Activated T-helper 1 cell treated with Interleukin-2 at 50 U/mL for 16 hours (primary cell): ENCODE measurements around the gene BEGAIN.

Source experiments
- DNase-seq: peaks from one replicate; pipeline ENCODE4 v3.0.0-alpha.2; 2020; ENCODE audit warnings: low read depth

BEGAIN gene

DNA sequence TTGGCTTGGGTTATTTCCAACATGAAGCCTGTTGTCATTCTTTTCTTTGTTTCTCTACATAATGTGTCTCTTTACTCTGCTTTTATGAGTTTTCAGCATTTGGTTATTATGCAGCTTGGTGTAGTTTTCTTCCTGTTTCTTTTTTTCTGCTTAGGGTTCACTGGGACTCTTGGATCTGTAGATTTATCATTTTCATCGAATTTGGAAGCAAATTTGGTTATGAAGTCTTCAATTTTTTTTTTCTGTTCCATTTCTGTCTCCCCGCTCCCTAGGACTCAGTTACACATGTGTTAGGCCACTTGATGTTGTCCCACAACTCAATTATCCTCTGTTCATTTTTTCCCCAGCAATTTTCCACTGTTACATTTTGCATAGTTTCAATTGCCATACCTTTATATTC lies 13.8 kb upstream of the BEGAIN start:
- no peak for DNase-seq

- DNase-seq: no peak
Observed at GRCh38 chr14:100599981-100600380, 12.8 kb upstream of the BEGAIN start.

DNA sequence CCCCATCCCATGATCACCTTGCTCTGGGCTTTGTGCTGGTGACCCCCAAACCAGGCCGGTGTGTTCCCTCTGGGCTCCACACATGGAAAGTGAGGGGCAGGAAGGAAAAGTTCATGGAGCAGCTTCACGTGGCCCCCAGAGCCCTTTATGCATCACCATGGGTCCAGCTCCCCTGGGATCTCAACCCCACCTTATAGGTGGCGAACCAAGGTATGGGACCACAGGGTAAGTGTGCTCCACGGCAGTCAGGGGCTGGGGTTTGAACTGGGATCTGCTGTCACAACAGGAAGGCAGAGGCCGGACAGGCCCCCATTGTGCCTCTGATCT lies 7.4 kb upstream of the BEGAIN start:
- no peak for DNase-seq

DNA sequence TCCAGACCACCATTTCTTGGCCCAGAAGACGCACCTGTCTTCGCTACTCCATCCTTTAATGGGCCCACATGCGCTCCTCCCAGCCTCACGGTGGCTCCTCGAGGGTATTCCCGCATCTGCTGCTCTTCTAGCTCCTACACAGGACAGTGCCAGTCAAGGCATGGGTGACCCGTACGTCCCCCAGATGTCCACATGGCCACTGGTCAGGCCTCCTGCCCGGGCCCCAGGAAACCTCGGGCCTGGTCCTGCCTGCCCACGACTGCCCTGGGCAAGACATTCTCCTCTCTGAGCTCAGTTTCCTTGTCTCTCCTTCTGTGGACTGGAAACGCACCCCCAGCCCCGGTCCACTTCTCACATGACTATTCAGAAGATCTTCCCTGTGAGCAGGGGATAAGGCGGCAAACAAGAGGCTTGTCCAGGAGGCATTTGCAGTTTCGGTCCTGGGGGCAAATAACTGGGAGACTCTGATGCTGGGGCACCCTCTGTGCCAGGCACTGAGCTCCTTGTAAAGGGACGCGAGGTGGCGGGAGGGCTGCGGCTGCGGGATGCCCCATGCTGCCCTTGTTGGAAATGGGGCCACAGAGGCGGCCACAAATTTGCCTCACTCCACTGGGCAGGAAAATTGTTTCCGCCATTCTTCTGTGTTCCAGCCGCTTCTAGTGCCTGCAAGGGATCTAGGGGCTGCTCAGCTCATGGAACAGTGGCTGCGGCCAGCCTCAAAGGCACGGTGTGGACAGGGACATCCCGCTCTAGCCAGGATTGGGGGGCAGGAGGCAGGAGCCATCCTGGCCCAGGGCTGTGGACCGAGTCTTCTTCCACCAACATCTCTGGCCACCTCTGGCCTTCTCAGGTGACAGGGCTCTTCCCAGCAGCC lies 6.8 kb upstream of the BEGAIN start:
- DNase-seq: no peak

DNA sequence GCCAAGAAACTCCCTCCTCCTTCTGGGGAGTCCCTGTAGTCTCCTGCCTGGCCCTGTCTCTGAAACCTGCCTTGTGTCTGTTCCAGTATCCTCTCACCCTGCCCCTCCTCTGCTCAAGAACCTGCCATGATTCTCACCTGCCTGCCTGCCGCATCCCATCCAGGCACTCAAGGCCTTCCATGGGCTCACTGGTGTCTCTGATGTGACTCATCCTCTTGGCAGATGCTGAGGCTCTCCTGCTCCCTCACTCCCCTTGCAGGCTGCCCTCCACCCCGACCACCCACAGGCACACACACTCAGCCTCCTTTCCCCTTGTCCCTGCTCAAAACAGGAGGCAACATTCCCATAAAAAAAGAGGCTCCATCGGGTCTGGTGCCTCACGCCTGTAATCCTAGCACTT lies 5.8 kb upstream of the BEGAIN start:
- no peak for DNase-seq

GRCh38 chr14:100592461-100592891 lies 5.3 kb upstream of the BEGAIN start:
- no peak for DNase-seq

- DNase-seq: no peak
Observed at GRCh38 chr14:100591453-100592371, 4.5 kb upstream of the BEGAIN start.

- DNase-seq: no peak
Observed at GRCh38 chr14:100590726-100591452, 3.7 kb upstream of the BEGAIN start.

DNA sequence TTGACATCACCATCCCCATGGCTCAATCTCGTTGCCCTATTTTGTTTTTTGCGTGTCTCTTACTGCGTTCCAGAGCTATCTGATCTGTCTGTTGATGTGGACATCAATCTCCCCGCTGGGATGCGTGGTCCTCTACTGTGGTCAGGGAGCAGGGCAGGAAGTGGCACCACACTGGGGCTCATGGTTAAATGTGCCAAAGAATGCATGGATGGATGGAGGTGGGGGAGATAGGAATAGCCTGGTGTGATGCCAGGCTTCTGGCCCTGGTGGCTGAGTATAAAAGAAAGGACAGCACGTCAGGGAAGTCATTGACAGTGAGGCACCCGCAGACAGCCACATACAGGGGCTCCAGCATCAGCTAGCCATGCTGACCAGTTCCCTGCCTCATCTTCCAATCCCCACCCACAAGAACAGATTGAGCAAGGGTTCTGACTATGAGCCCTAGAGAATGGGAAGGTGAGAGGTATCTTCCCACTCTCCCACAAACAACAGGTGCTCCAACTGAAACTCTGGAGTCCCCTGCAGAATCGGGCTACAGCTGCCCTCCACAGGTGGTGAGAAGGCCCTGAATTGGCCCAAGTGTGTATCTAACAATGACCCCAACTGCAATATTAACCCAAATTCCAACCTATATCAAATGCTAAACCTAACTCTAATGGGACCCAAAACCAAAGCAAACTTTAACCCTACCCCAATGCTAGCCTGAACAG lies 2.7 kb upstream of the BEGAIN start:
- no peak for DNase-seq

DNA sequence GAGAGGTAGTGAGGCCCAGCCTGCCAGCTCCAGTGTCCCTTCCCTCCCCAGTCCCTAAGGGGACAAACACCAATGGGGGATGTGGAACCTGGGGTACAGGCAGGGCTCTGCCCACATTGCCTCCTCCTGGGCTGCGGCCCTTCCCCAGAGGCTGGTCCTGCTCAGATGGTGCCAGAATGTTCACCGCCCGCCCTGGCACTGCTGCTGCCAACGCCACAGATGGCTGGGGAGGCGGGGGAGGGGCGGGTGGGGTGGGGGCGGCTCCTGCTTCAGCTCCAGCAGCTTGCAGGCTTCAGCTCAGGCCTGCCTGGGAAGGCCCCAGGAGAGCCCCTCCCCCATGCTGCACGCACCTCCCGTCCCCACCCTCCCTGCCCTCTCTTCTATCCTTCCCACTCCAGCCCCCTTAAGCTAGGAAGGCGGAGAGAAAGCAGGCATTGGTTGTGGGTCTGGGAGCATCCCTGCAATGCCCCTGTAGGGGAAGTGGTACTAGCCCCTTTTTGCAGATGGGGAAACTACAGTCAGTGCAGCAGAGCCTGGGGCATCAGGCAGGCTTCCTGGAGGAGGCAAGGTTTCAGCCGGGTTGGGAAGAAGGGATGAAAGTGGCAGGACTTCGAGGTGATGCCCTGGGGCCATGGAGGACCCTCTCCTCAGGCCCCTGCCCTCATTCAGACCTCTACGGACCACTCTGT lies 2.0 kb upstream of the BEGAIN start:
- no peak for DNase-seq

GRCh38 chr14:100588671-100589070 lies 1.5 kb upstream of the BEGAIN start:
- no peak for DNase-seq

- no peak for DNase-seq
Observed at GRCh38 chr14:100587763-100588411, 670 bp upstream of the BEGAIN start.

DNA sequence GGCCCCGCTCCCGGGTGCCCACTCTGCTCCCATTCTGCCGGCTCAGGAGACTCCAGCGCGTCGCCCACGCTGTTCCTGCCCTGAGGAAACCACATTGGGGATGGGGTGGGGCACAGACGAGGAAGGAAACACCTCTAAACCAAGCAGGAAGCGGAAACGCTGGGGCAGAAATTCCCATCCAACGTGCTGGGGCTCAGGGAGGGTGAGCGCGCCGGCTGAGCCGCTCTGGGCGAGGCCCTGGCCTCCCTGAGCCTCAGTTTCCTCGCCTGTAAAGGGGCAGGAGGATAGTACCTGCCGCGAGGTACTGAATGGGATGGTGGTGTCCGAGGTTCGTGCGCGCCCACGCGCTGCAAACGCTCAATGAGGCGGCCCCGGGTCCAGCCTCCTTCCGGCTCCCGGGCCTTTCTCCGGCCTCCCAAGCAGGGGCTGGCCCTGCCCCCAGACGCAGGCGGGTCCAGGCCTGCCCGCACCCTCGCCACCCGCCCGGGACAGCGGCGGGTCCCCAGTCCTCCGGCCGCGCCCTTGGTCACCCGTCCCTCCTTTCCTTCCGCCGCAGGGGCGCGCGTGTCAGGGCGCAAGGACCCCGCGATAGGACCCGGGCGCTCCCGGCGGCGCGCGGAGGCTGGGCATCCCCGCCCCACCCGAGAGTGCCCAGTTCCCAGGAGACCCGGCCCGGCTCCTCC lies 673 bp downstream of the BEGAIN start:
- DNase-seq: no peak

DNA sequence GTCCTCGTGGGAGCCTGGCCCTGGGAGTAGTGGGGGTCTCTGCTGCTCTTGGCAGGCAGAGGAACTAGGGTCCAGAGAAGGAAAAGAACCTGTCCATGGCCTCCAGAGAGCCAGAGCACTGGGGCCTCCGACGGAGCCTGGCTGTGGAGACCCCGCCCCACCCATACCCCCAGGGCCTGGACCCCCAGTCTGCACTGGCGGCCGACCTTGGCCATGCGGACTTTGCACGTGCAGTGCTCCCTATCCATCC lies 1.1 kb downstream of the BEGAIN start:
- no peak for DNase-seq

DNA sequence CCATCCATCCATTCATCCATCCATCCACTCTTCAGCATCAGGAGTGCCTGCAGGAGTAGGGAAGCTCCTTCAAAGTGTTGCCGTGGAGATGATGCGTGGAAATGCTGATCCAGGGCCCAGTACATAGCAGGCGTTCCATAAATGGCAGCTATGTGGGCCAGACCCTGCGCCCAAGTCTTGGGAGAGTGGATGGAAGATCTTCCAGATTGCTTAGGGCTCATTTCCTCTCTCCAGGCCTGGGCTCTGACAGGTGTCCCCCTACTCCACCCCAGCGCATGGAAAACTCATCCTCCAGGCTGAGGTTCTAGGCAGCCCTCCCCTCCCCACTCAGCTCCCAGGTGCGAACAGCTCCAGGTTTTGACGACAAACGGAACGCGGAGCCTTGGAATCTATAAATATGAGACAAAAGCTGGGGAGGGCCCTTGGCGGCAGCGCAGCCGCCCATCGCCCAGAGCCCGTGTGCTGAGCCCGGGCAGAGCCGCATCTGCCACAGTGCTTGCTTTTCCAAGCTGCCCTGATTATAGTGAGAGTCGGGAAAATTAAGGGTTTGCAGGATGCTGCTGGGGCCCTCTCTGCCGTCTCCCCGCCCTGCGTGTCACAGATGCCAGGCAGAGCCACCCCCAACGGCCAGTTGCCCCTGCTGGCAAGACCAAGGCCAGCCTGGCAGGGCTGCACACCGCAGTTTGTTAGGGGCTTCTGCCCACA lies 1.6 kb downstream of the BEGAIN start:
- DNase-seq: no peak

GRCh38 chr14:100584056-100585031 lies 2.9 kb downstream of the BEGAIN start:
- DNase-seq: no peak

DNA sequence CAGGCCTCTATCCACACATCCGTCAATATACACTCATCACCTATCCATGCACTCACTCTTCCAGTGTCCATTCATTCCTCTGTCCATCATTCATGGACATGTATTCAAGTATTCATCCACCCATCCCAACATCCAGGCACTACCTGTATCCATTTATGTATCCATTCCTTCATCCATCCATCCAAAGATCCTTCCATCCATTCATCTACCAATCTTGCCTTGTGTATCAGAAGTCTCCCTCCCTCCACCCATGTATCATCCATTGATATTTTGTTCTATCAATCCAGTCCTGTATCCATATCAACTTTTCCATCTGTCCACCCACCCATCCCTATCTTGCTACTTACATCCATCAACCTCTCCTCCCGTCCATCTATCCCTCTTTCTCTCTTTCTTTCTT lies 4.0 kb downstream of the BEGAIN start:
- DNase-seq: no peak

GRCh38 chr14:100582496-100583165 lies 4.6 kb downstream of the BEGAIN start:
- DNase-seq: no peak
